Stimulated activated CD8-positive, alpha-beta memory T cell treated with anti-CD3 and anti-CD28 coated beads, Interleukin-12 subunit alpha, Interleukin-12 subunit beta, amount 100 ng/mL, for 1 hour (primary cell): Measurements from ENCODE around the gene POFUT2.

Experiments
- DNase-seq: peaks from one replicate; pipeline ENCODE4 v3.0.0-alpha.2; 2020; ENCODE audit warnings: low read depth

POFUT2 gene

GRCh38 chr21:45222001-45222400, 65.7 kb downstream of the POFUT2 start:
- no peak for DNase-seq

GRCh38 chr21:45220714-45221490, 66.8 kb downstream of the POFUT2 start:
- DNase-seq: no peak

GRCh38 chr21:45220071-45220481, 67.6 kb downstream of the POFUT2 start:
- DNase-seq: no peak

- DNase-seq: no peak
Measured at GRCh38 chr21:45219517-45219916, 68.2 kb downstream of the POFUT2 start.

- no peak for DNase-seq
Measured at GRCh38 chr21:45217010-45217409, 70.7 kb downstream of the POFUT2 start.

- DNase-seq: no peak
Measured at GRCh38 chr21:45215213-45215612, 72.5 kb downstream of the POFUT2 start.
